Ecto neural progenitor cell (in vitro differentiated cells): ENCODE results near the gene ATF6B.
"Not testable (repeated sequence)": the region's sequence is repeated elsewhere in the genome, so short reads cannot be mapped to it uniquely, and the experiment has no call there.

Experiments used
- DNase-seq: peaks from one replicate; pipeline ENCODE4 v3.0.0-alpha.2; 2018; ENCODE audit warnings: low spot score

Gene ATF6B

GRCh38 chr6:32154514-32155161 lies 26.6 kb upstream of the ATF6B start:
- DNase-seq, result peak; percentile 74

- peak; percentile 89 for DNase-seq
Observed at GRCh38 chr6:32153564-32154513, 25.8 kb upstream of the ATF6B start, which contains the start of gene PPT2. Gene PPT2, plus strand, starts transcription at chr6:32154141. Its CDS starts 454 bp downstream, at chr6:32154595.

- DNase-seq, result peak; percentile 70
Observed at GRCh38 chr6:32152769-32153563, 24.9 kb upstream of the ATF6B start.

- peak; percentile 57 for DNase-seq
Observed at GRCh38 chr6:32151863-32152768, 24.1 kb upstream of the ATF6B start, which contains the start of gene PRRT1. Gene PRRT1, minus strand, starts transcription at chr6:32151939. Its CDS starts 112 bp downstream, at chr6:32151827.

- no peak for DNase-seq
Observed at GRCh38 chr6:32151181-32151862, 23.3 kb upstream of the ATF6B start.

- peak; percentile 55 for DNase-seq
Observed at GRCh38 chr6:32149932-32150870, 22.2 kb upstream of the ATF6B start.

- DNase-seq, result no peak
Observed at GRCh38 chr6:32149092-32149755, 21.2 kb upstream of the ATF6B start.

GRCh38 chr6:32148289-32149091 lies 20.4 kb upstream of the ATF6B start:
- peak; percentile 88 for DNase-seq

GRCh38 chr6:32147401-32148132 lies 19.5 kb upstream of the ATF6B start:
- no peak for DNase-seq

GRCh38 chr6:32146687-32147086 lies 18.6 kb upstream of the ATF6B start:
- no peak for DNase-seq

GRCh38 chr6:32146287-32146686 lies 18.2 kb upstream of the ATF6B start:
- no peak for DNase-seq

GRCh38 chr6:32144238-32144637 lies 16.2 kb upstream of the ATF6B start:
- not testable (repeated sequence) for DNase-seq

- no peak for DNase-seq
Observed at GRCh38 chr6:32140420-32141046, 12.5 kb upstream of the ATF6B start.

- DNase-seq, result no peak
Observed at GRCh38 chr6:32139590-32139989, 11.5 kb upstream of the ATF6B start.

GRCh38 chr6:32137454-32137853 lies 9.4 kb upstream of the ATF6B start:
- DNase-seq, result no peak

GRCh38 chr6:32133786-32134185 lies 5.7 kb upstream of the ATF6B start:
- no peak for DNase-seq

GRCh38 chr6:32132110-32132509 lies 4.1 kb upstream of the ATF6B start:
- DNase-seq, result no peak
